ENCODE data around the gene DMXL2. TPM values are rescaled to one million over a fixed set of nuclear protein-coding genes. Genes with fewer than 3 reads are reported as not detected.

The DMXL2 gene
- total and polyA plus RNA-seq, 9 of the 15 experiments (the other 6 are each of a cell fraction or from before 2014, with no cell fraction given): 9.3 to 57.7 (median 30.7) TPM

- TF ChIP-seq COPS2 (conservative IDR thresholded peaks at IDR 0.05) (no peak), NFYB (IDR thresholded peaks at IDR 0.05; ENCODE audit: extremely low read depth, insufficient read length) (no peak), ZNF121 (CRISPR knock-in tag; conservative IDR thresholded peaks at IDR 0.05) (no peak), GABPA (tag; conservative IDR thresholded peaks at IDR 0.05; ENCODE audit: low read depth) (0 out of 2 replicates have a peak, but pooled peaks have one; percentile 7), ZNF444 (CRISPR knock-in tag; IDR thresholded peaks at IDR 0.05) (no peak), ZNF316 (IDR thresholded peaks at IDR 0.05) (peak; percentile 41; the same call in 1 of the 2 replicates), ZNF561 (CRISPR knock-in tag; conservative IDR thresholded peaks at IDR 0.05) (no peak), ZFPM2 (CRISPR knock-in tag; IDR thresholded peaks at IDR 0.05) (0 out of 2 replicates have a peak, but pooled peaks have one; percentile 47), FIP1L1 (IDR thresholded peaks at IDR 0.05; ENCODE audit: low read depth, low read length, poor library complexity, severe bottlenecking) (no peak), CBFB (CRISPR knock-in tag; IDR thresholded peaks at IDR 0.05) (no peak), PHF21A (IDR thresholded peaks at IDR 0.05; ENCODE audit: borderline replicate concordance, low read depth) (no peak), ZNF24 (IDR thresholded peaks at IDR 0.05) (no peak), MYC (IDR thresholded peaks at IDR 0.05; ENCODE audit: low read depth, low read length) (no peak), MYC (CRISPR knock-in tag; IDR thresholded peaks at IDR 0.05; ENCODE audit: borderline replicate concordance, low read depth) (no peak)
- TF ChIP-seq, protein P1, sequence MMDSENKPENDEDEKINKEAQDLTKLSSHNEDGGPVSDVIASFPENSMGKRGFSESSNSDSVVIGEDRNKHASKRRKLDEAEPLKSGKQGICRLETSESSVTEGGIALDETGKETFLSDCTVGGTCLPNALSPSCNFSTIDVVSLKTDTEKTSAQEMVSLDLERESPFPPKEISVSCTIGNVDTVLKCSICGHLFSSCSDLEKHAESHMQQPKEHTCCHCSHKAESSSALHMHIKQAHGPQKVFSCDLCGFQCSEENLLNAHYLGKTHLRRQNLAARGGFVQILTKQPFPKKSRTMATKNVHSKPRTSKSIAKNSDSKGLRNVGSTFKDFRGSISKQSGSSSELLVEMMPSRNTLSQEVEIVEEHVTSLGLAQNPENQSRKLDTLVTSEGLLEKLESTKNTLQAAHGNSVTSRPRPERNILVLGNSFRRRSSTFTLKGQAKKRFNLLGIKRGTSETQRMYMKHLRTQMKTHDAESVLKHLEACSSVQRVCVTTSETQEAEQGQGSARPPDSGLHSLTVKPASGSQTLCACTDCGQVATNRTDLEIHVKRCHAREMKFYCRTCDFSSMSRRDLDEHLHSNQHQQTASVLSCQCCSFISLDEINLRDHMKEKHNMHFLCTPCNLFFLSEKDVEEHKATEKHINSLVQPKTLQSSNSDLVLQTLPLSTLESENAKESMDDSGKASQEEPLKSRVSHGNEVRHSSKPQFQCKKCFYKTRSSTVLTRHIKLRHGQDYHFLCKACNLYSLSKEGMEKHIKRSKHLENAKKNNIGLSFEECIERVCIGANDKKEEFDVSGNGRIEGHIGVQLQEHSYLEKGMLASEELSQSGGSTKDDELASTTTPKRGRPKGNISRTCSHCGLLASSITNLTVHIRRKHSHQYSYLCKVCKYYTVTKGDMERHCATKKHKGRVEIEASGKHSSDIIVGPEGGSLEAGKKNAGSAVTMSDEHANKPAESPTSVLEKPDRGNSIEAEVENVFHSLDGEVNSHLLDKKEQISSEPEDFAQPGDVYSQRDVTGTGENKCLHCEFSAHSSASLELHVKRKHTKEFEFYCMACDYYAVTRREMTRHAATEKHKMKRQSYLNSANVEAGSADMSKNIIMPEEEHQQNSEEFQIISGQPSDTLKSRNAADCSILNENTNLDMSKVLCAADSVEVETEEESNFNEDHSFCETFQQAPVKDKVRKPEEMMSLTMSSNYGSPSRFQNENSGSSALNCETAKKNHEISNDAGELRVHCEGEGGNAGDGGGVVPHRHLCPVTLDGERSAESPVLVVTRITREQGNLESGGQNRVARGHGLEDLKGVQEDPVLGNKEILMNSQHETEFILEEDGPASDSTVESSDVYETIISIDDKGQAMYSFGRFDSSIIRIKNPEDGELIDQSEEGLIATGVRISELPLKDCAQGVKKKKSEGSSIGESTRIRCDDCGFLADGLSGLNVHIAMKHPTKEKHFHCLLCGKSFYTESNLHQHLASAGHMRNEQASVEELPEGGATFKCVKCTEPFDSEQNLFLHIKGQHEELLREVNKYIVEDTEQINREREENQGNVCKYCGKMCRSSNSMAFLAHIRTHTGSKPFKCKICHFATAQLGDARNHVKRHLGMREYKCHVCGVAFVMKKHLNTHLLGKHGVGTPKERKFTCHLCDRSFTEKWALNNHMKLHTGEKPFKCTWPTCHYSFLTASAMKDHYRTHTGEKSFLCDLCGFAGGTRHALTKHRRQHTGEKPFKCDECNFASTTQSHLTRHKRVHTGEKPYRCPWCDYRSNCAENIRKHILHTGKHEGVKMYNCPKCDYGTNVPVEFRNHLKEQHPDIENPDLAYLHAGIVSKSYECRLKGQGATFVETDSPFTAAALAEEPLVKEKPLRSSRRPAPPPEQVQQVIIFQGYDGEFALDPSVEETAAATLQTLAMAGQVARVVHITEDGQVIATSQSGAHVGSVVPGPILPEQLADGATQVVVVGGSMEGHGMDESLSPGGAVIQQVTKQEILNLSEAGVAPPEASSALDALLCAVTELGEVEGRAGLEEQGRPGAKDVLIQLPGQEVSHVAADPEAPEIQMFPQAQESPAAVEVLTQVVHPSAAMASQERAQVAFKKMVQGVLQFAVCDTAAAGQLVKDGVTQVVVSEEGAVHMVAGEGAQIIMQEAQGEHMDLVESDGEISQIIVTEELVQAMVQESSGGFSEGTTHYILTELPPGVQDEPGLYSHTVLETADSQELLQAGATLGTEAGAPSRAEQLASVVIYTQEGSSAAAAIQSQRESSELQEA (IDR thresholded peaks at IDR 0.05; ENCODE audit: low read depth): no peak
- TF ChIP-seq, protein P2, sequence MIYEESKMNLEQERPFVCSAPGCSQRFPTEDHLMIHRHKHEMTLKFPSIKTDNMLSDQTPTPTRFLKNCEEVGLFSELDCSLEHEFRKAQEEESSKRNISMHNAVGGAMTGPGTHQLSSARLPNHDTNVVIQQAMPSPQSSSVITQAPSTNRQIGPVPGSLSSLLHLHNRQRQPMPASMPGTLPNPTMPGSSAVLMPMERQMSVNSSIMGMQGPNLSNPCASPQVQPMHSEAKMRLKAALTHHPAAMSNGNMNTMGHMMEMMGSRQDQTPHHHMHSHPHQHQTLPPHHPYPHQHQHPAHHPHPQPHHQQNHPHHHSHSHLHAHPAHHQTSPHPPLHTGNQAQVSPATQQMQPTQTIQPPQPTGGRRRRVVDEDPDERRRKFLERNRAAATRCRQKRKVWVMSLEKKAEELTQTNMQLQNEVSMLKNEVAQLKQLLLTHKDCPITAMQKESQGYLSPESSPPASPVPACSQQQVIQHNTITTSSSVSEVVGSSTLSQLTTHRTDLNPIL (CRISPR knock-in tag; IDR thresholded peaks at IDR 0.05): no peak
- TF ChIP-seq, protein P3, sequence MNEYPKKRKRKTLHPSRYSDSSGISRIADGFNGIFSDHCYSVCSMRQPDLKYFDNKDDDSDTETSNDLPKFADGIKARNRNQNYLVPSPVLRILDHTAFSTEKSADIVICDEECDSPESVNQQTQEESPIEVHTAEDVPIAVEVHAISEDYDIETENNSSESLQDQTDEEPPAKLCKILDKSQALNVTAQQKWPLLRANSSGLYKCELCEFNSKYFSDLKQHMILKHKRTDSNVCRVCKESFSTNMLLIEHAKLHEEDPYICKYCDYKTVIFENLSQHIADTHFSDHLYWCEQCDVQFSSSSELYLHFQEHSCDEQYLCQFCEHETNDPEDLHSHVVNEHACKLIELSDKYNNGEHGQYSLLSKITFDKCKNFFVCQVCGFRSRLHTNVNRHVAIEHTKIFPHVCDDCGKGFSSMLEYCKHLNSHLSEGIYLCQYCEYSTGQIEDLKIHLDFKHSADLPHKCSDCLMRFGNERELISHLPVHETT (CRISPR knock-in tag; conservative IDR thresholded peaks at IDR 0.05 in 1 of 2, IDR thresholded peaks at IDR 0.05 in 1 of 2): no peak
Observed at GRCh38 chr15:51577636-51578304, 44.8 kb downstream of the DMXL2 start (continued).
